Kidney (tissue), 14 donors: Measurements from ENCODE around the gene TRAK1. TPM values are rescaled to one million over a fixed set of nuclear protein-coding genes. Genes with fewer than 3 reads are reported as not detected.
A peak's percentile ranks its signal among the peaks of the same experiment; 100 is the strongest.

Source experiments
- DNase-seq, 5 donors: peaks; one replicate each; pipeline ENCODE4 v3.0.0-alpha.2; 2013 to 2020
- FAIRE-seq: peaks from 2 replicates; lab custom pipeline; 2012; peaks lifted over from hg19 to GRCh38; lab: Jason Lieb, UNC
- H3K27ac ChIP-seq, 2 donors: one replicate each; pipeline ENCODE4 v1.7.0; 2013; ENCODE audit warnings: low read depth in 2 of 2, low read length in 2 of 2, inconsistent platforms in 1 of 2
- H3K27me3 ChIP-seq: one replicate; pipeline ENCODE4 v1.7.1; 2013; ENCODE audit warnings: low read length, inconsistent platforms; ENCODE audit not compliant: control insufficient read depth, insufficient read depth
- H3K36me3 ChIP-seq, 3 donors: one replicate each; pipeline versions ENCODE4 v1.7.0 to v1.7.1; 2013; ENCODE audit warnings: low read length in 3 of 3, control low read depth in 1 of 3, inconsistent platforms in 1 of 3; ENCODE audit not compliant: insufficient read depth in 3 of 3, control insufficient read depth in 2 of 3
- H3K4me1 ChIP-seq, 3 donors: one replicate each; pipeline versions ENCODE4 v1.7.0 to v1.7.1; 2013; ENCODE audit warnings: low read length in 3 of 3, inconsistent platforms in 1 of 3, low read depth in 1 of 3; ENCODE audit not compliant: control insufficient read depth in 2 of 3, insufficient read depth in 2 of 3
- H3K4me3 ChIP-seq, 3 donors: one replicate each; pipeline versions ENCODE4 v1.7.0 to v1.8.1; 2013; ENCODE audit warnings: low read length in 3 of 3, control low read depth in 1 of 3, inconsistent platforms in 1 of 3
- H3K9ac ChIP-seq, 3 donors: one replicate each; pipeline versions ENCODE4 v1.7.0 to v1.7.1; 2013; ENCODE audit warnings: low read length in 3 of 3, control low read depth in 1 of 3, inconsistent platforms in 1 of 3
- H3K9me3 ChIP-seq, 3 donors: one replicate each; pipeline versions ENCODE4 v1.7.0 to v1.7.1; 2013; ENCODE audit warnings: low read length in 3 of 3, control low read depth in 1 of 3, inconsistent platforms in 1 of 3; ENCODE audit not compliant: control insufficient read depth in 2 of 3, insufficient read depth in 1 of 3
- intact Hi-C: fragments of 100-400 bp; cut with DNase I; formaldehyde crosslinking; loops from one replicate; pipeline ENCODE4 v1.11.1; 2022
- polyA plus RNA-seq: library from polyadenylated mRNA; stranded (reverse); fragments of 350-450 nt; fragmentation: Illumina TruSeq; extraction: RNeasy Lipid Tissue Mini Kit (QIAGEN cat#74804); gene quantifications from one replicate; pipeline ENCODE4 v1.2.3, GENCODE V29; 2014; ENCODE audit warnings: low read depth, low replicate concordance; ENCODE audit not compliant: insufficient read depth
- total RNA-seq: library from RNA; stranded (reverse); fragmentation: NEBNext Ultra II Directional; extraction: Animal tissue kit (Norgen Biotek cat#: 25700); gene quantifications from one replicate; pipeline ENCODE4 v1.2.1, GENCODE V29; 2021
- TF ChIP-seq, protein P1 (sequence below): IDR thresholded peaks from 3 replicates; pipeline ENCODE4 v1.5.1; 2012; ENCODE audit warnings: mild to moderate bottlenecking, moderate library complexity, borderline replicate concordance; ENCODE audit not compliant: insufficient read depth; ENCODE audit errors: extremely low read depth
- donor health status: control.
- donor health status: control.
- donor health status: control.
- donor health status: control.
- donor health status: control.
- donor health status: DM: yes; HTN: yes; CAD: no.
- donor health status: Normal renal cell carcinoma (clear cell type).

The TRAK1 gene
- total and polyA plus RNA-seq, 2 donors from 2014 or later: 16.2 to 41.0 TPM

DNA sequence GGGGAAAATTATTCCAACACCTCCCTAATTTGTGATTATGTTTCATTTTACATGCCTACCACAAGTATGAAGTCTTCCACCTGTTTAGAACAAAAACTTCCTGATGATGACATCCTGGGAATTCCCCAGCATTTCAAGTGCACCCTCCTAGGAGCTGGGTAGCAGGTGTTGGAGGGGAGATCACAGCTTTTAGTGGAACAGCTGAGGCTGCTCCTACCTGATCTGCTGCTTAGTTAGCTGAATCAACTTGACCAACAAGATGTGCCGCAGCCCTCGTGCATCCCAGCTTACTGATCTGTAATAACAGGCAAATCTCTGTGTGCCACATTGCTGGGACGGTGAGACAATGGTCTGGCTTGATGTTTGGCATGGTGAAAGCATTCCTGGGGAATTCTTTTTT lies 29.7 kb downstream of the TRAK1 start:
- intact Hi-C loops: no loop called here
- no peak for DNase-seq
- no peak for FAIRE-seq

DNA sequence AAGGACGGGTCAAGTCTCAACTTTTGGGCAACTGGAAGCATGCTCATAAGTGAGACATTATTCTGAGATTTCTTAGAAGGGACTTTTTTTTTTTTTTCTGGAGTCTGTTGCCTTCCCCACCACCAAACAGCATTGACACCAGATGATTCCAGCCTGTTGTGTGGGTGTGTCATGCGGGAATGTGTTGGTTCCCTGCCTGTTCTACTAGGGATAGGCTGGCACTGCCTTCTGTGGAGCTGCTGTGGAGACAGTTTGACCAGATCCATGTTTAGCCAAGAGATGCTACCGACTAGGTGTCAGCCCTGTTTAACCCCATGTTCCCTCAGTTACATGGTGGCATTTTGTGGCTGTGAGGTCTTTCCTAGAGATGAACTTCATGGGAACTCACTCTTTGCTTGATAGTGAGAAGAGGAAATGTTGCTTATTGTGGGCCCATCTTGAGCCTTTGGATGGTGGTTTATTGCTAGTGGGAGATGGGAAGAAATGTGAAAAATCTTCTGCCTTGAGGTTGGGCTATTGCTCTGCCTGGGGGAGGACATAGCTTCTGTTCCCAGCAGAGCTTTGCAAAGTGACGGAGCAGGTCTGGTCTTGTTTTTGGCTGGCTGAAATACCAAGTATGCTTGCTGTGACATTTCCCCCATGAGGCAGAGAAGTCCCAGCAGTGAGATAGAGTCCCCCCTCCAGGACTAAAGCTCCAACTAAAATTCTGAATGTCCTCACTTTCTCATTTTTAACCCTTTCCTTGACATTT lies 31.3 kb downstream of the TRAK1 start:
- H3K4me1 ChIP-seq: peaks cover 0 to 23% (median 16%) of the 10 kb centered on the region in 3 donors
- TF ChIP-seq, protein P1, sequence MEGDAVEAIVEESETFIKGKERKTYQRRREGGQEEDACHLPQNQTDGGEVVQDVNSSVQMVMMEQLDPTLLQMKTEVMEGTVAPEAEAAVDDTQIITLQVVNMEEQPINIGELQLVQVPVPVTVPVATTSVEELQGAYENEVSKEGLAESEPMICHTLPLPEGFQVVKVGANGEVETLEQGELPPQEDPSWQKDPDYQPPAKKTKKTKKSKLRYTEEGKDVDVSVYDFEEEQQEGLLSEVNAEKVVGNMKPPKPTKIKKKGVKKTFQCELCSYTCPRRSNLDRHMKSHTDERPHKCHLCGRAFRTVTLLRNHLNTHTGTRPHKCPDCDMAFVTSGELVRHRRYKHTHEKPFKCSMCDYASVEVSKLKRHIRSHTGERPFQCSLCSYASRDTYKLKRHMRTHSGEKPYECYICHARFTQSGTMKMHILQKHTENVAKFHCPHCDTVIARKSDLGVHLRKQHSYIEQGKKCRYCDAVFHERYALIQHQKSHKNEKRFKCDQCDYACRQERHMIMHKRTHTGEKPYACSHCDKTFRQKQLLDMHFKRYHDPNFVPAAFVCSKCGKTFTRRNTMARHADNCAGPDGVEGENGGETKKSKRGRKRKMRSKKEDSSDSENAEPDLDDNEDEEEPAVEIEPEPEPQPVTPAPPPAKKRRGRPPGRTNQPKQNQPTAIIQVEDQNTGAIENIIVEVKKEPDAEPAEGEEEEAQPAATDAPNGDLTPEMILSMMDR: no peak
- no peaks in the 10 kb centered on the region for H3K9me3 ChIP-seq
- no peaks in the 10 kb centered on the region for H3K36me3 ChIP-seq
- DNase-seq: no peak
- no peak overlapping the region for H3K4me3 ChIP-seq
- FAIRE-seq: no peak
- H3K27ac ChIP-seq: peak overlapping the region in 1 of 2 donors; percentile 58
- intact Hi-C loops: no loop called here
- H3K9ac ChIP-seq: no peak overlapping the region
- no peaks in the 10 kb centered on the region for H3K27me3 ChIP-seq

More for the DNA sequence above, 29.7 kb downstream of the TRAK1 start:
- TF ChIP-seq, protein P1: no peak
- Histone ChIP-seq H3K4me1 (peaks cover 0 to 32% (median 19%) of the 10 kb centered on the region in 3 donors), H3K4me3 (no peak overlapping the region), H3K9me3 (no peaks in the 10 kb centered on the region), H3K9ac (no peak overlapping the region), H3K27me3 (no peaks in the 10 kb centered on the region), H3K36me3 (no peaks in the 10 kb centered on the region), H3K27ac (no peak overlapping the region)

DNA sequence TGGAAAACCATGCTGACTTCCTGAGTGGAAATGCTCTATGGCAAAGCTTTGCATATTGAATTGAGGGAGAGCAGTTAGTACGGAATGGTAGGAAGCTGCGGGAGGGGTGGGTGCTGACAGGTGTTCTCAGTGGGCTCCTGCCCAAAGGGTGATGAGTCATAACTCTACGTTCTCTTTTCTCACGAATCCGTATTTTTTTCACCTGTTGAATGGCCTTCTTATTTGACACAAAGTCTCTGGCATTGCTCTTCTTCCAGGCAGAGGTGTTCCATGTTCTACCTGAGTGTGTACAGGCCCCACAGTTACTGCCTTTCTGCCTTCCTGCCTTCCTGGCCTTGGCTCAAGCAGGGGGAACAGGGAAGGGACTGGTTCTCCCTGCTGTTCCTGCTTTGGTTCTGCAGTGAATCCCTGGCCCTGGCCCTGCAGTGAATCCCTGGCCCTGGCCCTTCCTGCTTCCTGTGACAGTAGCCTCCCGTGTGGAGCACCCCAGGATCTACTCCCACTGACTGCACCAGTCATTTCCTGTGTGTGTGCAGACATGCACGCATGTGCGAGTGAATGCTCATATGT lies 31.9 kb downstream of the TRAK1 start:
- no peak overlapping the region for H3K27ac ChIP-seq
- H3K4me3 ChIP-seq: no peak overlapping the region
- H3K36me3 ChIP-seq: no peaks in the 10 kb centered on the region
- TF ChIP-seq, protein P1: no peak
- H3K9me3 ChIP-seq: no peaks in the 10 kb centered on the region
- H3K4me1 ChIP-seq: peaks cover 0 to 21% (median 14%) of the 10 kb centered on the region in 3 donors
- intact Hi-C loops: no loop called here
- no peak for FAIRE-seq
- DNase-seq: no peak
- H3K27me3 ChIP-seq: no peaks in the 10 kb centered on the region
- H3K9ac ChIP-seq: no peak overlapping the region
